Measurements from ENCODE around the gene PLXND1.

The PLXND1 gene

GRCh38 chr3:129628169-129628522 is 21.7 kb upstream of the PLXND1 start:
- no peak for DNase-seq (ENCODE audit: low read depth)

DNA sequence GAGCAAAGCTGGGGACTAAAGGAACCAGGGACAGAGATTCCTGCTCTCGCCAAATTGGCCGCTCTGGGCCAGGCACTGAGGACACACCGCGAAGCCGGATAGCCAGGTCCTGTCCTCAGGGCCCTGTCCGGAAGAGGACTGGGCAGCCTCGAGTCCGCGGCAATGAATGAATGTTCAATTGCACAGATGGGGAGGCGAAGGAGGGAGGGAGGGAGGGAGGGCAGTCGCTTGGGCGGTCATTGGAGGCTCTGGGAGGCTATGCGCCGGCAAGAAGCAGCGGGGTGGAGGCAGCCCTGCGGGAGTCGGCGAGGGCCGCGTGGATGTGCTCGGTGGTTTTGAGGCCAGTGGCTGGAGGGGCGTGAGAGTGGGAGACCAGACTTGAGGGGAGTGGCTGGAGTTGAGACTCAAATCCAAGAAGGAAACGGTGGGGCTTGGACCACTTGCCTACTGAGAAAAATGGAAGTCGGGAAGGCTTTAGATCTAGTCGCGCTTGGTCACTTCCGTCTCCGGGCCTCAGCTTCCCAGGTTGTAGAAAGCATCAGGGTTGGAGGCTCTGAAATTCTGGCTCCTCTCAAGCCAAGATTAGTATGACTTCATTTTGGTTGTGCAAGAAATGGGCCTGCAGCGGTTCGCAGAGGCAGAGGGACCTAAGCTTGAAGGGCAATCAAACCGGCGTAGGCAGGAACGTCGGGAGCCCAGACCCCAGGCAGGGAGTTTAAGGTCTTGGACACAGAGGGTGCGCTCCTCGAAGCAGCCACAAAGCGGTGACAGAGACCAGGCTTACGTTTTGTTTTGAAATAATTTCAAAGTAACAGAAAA is 21.1 kb upstream of the PLXND1 start:
- DNase-seq (ENCODE audit: low read depth) = peak; percentile 67

DNA sequence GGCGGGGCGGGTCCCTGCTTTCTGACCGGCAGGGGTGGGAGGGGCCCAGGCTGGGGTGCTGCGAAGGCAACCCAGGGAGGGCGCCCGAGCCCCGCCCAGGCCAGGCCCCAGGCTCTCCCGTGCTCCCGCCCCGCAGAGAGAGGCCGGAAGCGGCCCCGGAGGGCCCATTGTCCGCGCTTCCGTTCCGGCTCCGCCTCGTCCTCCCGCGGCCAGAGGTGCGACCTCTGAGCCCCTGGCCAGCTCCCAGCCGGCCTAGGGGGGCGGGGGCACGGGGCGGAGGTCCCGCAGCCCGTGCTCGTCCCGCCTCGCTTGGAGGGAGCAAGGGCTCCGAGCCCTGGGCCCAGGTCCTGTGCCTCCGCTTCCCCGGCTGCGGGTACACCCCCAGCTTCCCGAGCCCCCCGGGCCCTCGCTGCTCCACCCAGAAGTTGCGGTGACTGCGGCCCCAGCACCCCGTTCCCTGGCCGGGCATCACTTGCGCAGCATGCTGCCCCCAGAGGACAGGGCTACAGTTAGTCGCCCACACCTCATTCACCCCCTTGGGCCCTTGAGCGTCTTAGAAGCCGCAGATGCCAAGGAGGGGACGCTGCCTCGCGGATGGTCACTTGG is 20.4 kb upstream of the PLXND1 start:
- peak; percentile 79 for DNase-seq (ENCODE audit: low read depth)

DNA sequence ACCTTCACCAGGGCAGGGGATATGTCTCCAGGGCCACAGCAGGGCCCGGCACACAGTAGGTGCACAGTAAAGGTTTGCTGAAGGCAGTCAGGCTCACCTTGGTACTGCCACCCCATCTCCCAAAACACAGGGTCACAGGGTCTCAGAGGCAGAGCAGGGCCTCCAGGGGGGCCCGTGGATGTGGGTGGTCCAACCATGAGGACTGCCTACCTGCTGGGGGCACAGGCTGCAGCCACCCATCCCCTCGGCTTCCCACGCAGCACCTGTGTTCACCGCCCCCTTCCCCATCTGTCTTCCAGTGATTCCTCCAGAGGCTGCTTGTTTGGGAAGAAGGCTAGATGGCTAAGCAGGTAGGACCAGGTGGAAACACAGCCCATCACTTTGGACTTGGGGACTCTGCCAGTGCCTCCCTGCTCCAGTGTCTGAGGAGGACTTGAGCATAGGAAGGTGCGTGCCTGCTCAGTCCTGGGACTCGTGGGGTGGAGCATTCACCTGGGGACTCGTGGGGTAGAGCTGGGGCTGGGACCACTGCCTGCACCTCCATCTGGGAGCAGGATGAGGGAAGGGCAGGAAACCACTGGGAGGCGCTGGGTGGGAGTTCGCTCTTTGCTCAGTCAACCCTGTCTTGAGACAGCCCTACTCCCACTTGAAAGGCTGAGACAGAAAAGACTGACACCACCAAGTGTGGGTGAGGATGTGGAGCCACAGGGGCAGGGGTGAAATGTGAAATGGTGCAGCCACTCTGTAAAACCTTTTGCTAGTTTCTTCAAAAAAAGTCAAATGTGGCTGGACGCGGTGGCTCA is 18.8 kb upstream of the PLXND1 start:
- DNase-seq (ENCODE audit: low read depth) = no peak

DNA sequence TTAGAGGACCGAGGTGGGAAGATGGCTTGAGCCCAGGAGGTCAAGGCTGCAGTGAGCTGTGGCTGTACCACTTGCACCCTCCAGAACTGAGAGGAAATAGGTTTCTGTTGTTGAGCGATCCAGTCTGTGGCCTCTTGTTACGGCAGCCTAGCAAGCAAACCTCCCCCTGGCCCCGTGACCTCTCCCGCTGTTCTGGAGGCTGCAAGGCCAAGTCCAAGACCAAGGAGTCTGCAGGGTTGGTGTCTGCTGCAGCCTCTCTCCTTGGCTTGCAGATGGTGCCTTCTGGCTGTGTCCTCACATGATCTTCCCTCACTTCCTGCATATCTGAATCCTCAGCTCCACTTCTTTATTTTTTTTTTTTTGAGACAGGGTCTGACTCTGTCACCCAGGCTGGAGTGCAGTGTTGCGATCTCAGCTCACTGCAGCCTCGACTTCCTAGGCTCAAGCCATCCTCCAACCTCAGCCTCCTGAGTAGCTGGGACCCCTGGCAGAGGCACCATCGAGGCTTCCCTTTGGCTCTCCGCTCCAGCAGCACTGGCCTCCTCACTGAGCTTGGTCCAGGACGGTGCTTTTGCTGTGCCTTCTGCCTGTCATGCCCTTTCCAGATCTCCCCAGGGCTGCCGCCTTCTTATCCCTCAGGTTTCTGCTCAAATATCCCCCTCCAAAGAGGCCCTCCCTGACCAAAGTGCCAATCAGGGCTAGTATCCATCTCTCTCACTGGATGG is 18.0 kb upstream of the PLXND1 start:
- DNase-seq (ENCODE audit: low read depth) = no peak

DNA sequence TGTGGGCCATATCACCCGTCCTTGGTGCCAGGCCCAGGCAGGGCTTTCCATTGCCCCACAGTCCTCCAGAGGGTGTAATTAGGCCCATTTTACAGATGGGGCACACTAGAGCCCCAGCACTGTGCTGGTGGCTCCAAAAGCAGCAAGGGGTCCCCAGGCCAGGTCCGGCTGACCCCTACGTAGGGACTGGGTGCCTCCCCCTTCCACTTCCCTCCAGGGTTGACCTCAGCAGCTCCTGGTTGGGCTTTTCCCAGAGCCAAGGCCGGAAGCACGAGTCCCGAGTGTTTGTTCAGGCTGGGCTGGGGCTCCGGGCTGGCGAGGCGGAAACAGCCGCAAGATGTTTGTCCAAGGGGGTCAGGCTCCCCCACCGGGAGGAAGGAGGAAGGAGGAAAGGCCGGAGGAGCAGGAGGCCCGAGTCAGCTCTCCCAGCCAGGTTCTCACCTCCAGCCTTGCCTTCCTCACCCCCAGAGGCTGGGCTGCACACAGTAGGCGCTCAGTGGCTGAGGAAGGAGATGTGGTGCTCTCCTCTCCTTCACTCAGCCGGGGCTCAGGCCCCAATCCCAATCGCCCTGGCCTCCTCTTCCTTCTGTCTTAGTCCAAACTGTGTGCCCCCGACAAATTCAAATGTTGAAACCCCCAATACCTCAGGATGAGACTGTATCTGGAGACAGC is 17.1 kb upstream of the PLXND1 start:
- no peak for DNase-seq (ENCODE audit: low read depth)

DNA sequence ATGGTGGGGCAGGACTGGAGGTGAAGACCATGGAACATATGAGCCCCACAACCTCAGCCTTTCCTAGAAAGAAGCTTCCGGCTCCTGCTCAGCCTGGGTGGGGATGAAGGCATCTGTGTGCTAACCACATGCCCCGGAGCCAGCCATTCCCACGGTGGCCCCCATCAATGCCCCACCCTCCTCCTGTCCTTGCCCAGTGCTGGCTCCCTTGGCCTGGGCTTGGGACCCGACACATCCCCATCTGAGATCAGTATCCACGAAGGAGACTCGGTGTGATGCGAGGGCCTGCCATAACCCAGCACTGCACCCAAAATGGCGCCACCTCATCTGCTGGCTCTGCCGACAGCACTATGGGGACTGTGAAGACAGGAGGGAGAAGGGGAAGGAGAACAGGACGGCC is 16.5 kb upstream of the PLXND1 start:
- DNase-seq (ENCODE audit: low read depth) = no peak

GRCh38 chr3:129622226-129622874 is 15.9 kb upstream of the PLXND1 start:
- no peak for DNase-seq (ENCODE audit: low read depth)

GRCh38 chr3:129621626-129622225 is 15.2 kb upstream of the PLXND1 start:
- DNase-seq (ENCODE audit: low read depth) = no peak

- DNase-seq (ENCODE audit: low read depth) = no peak
Measured at GRCh38 chr3:129620828-129621559, 14.5 kb upstream of the PLXND1 start.

DNA sequence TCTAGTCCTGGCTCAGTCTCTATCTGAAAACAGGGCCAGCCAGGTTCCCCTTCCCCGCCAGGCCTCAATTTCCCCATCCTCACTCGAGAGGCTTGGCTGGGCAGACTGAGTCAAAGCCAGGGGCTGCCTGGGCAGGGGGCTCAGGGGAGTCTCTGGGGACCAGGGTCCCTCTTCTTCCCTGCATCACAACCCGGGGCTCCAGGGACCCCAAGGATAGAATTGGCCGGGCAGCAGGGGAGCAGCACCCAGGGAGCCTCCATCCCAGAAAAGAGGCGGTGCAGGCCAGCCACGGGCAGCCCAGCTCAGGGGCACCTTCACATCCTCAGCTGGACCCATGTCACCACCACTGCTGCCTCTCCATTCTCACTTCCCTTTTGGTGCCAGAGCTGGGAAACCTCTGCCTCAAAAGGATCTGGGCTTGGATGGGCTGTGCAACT is 13.3 kb upstream of the PLXND1 start:
- no peak for DNase-seq (ENCODE audit: low read depth)

- DNase-seq (ENCODE audit: low read depth) = no peak
Measured at GRCh38 chr3:129618901-129619671, 12.6 kb upstream of the PLXND1 start.

DNA sequence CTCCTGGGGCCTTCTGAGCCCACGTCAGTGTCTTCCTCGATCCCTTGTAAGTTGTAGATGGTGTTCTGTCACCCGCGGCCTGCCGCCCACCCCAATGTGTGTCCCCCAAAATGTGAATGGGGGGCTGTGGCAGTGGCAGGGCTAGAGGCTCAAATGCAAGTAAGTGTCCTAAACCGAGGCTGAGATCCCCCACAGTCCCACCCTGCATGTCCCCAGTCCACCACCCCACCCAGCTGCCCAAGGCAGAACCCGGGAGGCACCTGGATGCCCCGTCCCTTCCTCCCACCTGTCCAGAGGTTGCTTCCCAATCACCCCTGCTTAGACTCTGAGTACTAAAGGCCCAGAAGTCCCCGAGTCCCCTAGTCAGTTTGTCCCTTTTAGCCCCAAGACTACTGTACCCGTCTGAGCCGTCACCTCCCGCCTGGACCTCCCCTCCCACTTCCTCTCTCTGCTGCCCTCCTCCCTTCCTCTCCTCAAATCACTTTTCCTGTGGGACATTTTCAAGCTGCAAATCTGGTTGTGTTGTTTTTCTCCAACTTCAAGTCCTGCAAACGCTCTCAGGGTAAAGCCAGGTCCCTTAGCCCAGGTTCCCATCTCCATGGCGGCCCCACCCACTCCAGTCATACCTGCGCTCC is 11.8 kb upstream of the PLXND1 start:
- DNase-seq (ENCODE audit: low read depth) = no peak

DNA sequence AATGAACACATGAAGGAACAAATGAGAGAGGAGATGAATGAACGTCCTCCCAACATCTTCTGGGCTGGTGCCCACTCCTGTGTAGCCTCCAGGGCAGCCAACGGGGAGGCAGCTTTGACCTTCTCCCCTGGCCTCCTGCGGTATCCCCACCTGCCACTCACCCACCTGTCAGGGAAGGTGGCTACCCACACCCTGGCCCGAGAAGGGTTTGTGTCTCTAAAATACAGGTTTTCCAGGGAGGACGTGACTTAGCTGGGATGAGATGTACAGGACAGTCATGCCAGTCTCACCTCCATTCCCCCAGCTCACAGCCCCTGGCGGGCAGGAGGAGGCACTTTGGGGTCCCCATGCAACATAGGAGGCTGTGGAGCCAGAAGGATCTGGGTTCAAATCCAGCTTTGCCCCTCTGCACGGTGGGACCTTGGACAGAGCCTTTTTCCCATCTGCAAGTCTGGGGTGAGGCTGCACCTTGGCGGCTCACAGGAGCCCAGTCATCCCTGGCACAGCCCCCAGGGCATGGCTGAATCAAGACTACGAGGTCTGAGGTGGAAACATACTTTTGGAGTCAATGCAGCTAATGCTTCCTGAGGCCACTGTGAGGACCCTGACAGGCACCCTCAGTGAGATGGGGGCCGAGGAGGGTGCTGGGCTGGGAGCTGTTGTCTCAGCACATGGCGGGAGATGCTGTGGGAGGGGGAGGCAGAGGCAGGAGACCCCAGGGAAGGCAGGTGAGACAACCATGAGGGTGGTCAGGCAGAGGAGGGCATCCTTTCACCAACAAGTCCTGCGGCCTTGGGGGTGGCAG is 11.1 kb upstream of the PLXND1 start:
- DNase-seq (ENCODE audit: low read depth) = no peak

GRCh38 chr3:129616713-129617112 is 10.2 kb upstream of the PLXND1 start:
- DNase-seq (ENCODE audit: low read depth) = no peak

- no peak for DNase-seq (ENCODE audit: low read depth)
Measured at GRCh38 chr3:129616291-129616690, 9.8 kb upstream of the PLXND1 start.

DNA sequence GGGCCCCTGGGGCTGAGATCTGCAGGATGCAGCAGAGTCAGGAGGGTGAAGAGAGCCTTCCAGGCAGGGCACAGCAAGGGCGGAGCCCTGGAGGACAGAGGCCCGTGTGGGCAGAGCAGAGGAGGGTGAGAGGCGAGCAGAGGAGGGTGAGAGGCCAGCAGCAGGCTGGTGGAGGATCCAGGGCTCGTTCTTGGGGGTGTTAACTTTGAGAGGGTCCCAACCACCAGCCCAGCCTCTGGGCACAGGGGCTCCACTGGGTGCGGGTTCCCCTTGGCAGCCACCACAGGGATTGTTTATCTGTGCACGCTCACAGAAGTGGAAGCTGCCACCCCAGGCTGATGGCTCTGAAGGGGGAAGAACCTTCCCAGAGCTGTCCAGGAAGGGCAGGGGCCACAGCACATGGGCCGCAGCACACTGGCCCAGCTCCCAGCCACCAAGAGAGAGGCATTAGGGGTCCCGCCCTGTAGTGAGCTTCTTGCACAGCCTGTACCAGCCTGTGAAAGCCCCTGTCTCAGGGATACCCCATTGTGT is 9.3 kb upstream of the PLXND1 start:
- DNase-seq (ENCODE audit: low read depth) = no peak

GRCh38 chr3:129614927-129615363 is 8.5 kb upstream of the PLXND1 start:
- DNase-seq (ENCODE audit: low read depth) = no peak

Data from HS-27A (cell line).